Caki2 (cell line): ENCODE data around the gene DMPK. TPM values are rescaled to one million over a fixed set of nuclear protein-coding genes. Genes with fewer than 3 reads are reported as not detected.
"Not testable (repeated sequence)": the region's sequence is repeated elsewhere in the genome, so short reads cannot be mapped to it uniquely, and the experiment has no call there.

ENCODE experiments used
- DNase-seq: peaks from one replicate; pipeline ENCODE4 v3.0.0-alpha.2; 2015; ENCODE audit warnings: low read depth
- in situ Hi-C: cut with HindIII; loops from 2 replicates; pipeline ENCODE4 v1.10.0; 2016; ENCODE audit warnings: low sequenced_read_pairs, low pct_unique_long_range_greater_than_20kb, mixed read lengths
- total RNA-seq: library from RNA; depleted of rRNA; stranded (reverse); fragments of >200 nt; shearing (Covaris generic); gene quantifications from 2 replicates; pipeline ENCODE4 v1.2.3, GENCODE V29; 2014; ENCODE audit warnings: low replicate concordance; rRNA removed

Gene DMPK
- total RNA-seq, 1 experiment from 2014 or later: 9.1 TPM

DNA sequence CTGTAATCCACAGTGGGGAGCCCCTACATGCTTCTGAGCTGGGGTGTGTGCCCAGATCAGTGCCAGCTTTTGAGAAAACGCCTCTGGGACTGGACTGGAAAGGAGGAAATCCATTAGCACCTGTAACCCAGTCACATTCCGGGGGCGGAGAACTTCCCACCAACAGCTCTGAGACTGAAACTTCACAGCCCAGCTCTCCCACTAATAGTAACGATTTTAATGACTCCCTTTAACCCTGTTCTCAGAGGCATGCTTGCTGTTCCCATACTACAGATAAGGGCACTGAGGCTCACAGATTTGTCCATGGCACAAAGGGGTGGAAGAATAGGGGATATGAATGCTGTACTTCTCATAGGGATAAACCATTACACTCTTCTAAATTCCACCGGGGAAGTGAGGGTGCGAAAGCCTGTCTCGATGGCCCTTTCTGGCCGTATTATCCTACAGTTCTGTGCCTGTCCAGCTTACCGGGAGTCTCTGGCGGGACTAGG, 52.4 kb downstream of the DMPK start:
- in situ Hi-C loops: no loop called here
- DNase-seq: no peak

DNA sequence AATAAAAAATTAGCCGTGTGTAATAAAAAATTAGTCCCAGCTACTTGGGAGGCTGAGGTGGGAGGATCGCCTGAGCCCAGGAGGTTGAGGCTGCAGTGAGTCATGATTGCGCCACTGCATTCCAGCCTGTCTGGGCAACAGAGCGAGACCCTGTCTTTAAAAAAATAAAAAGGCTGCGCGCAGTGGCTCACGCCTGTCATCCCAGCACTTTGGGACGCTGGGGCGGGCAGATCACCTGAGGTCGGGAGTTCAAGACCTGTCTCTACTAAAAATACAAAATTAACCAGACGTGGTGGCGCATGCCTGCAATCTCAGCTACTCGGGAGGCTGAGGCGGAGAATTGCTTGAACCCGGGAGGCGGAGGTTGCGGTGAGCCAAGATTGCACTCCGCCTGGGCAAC, 53.6 kb downstream of the DMPK start:
- DNase-seq, in situ Hi-C loops: not testable (repeated sequence)

DNA sequence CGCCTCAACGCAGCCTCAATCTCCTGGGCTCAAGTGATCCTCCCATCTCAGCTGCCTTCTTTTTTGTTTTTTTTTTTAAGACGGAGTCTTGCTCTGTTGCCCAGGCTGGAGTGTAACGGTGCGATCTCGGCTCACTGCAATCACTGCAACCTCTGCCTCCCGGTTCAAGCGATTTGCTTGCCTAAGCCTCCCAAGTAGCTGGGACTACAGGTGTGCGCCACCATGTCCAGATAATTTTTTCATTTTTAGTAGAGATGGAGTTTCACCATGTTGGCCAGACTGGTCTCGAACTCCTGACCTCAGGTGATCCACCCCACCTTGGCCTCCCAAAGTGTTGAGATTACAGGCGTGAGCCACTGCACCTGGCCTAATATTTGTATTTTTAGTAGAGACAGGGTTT, 62.2 kb downstream of the DMPK start:
- in situ Hi-C loops, DNase-seq: not testable (repeated sequence)

Other genes starting within 250 kb of the DMPK start
- 9.4 and 14.1 TPM in 2 replicates for gene OPA3, start 197.7 kb downstream of the DMPK start, total RNA-seq
- gene GPR4, start 180.3 kb downstream of the DMPK start, total RNA-seq: not detected in 2 replicates
- gene EML2, start 143.1 kb downstream of the DMPK start, total RNA-seq: 36.2 and 59.8 TPM in 2 replicates
- 0.44 TPM in 1 of 2 replicates, not detected in the other for gene GIPR, start 114.3 kb downstream of the DMPK start, total RNA-seq
- 578 and 718 TPM in 2 replicates for gene SNRPD2, start 90.5 kb downstream of the DMPK start, total RNA-seq
- 31.2 and 35.6 TPM in 2 replicates for gene QPCTL, start 89.8 kb downstream of the DMPK start, total RNA-seq
- gene FBXO46, start 51.6 kb downstream of the DMPK start, total RNA-seq: 21.0 and 22.0 TPM in 2 replicates
- 0.35 TPM in 1 of 2 replicates, not detected in the other for gene MEIOSIN, start 49.1 kb downstream of the DMPK start, total RNA-seq
- gene SIX5, start 13.2 kb downstream of the DMPK start, total RNA-seq: 14.3 and 15.2 TPM in 2 replicates
- gene DMWD, start 10.4 kb upstream of the DMPK start, total RNA-seq: 22.3 and 25.6 TPM in 2 replicates
- gene RSPH6A, start 32.8 kb upstream of the DMPK start, total RNA-seq: not detected in 2 replicates
- 75.2 and 83.9 TPM in 2 replicates for gene SYMPK, start 80.7 kb upstream of the DMPK start, total RNA-seq
- gene FOXA3, start 81.8 kb upstream of the DMPK start, total RNA-seq: 0.14 TPM in 1 of 2 replicates, not detected in the other
- gene IRF2BP1, start 103.7 kb upstream of the DMPK start, total RNA-seq: 42.5 and 60.5 TPM in 2 replicates
- 2.4 and 6.0 TPM in 2 replicates for gene MYPOP, start 120.1 kb upstream of the DMPK start, total RNA-seq
- gene NANOS2, start 132.3 kb upstream of the DMPK start, total RNA-seq: not detected in 2 replicates
- gene NOVA2, start 191.4 kb upstream of the DMPK start, total RNA-seq: not detected in 2 replicates
- gene CCDC61, start 213.0 kb upstream of the DMPK start, total RNA-seq: 11.1 and 17.0 TPM in 2 replicates
- not detected in 2 replicates for gene PGLYRP1, start 240.6 kb upstream of the DMPK start, total RNA-seq